HEK293 (cell line): ENCODE results near the gene CFAP299.

ENCODE experiments used
- CTCF ChIP-seq: fragments of 450-650 bp; formaldehyde crosslinking; IDR thresholded peaks from 2 replicates; pipeline ENCODE4 v1.5.1; 2016; ENCODE audit warnings: missing biosample characterization, missing genetic modification characterization
- HOXA7 ChIP-seq: sonication (generic); formaldehyde crosslinking; IDR thresholded peaks from 2 replicates; pipeline ENCODE4 v1.8.1; 2022; ENCODE audit warnings: missing genetic modification reagents, borderline replicate concordance
- KLF1 ChIP-seq: fragments of 450-650 bp; formaldehyde crosslinking; IDR thresholded peaks from 2 replicates; pipeline ENCODE4 v1.5.1; 2016; ENCODE audit warnings: missing biosample characterization, missing genetic modification characterization
- MYNN ChIP-seq: fragments of 450-650 bp; formaldehyde crosslinking; IDR thresholded peaks from 2 replicates; pipeline ENCODE4 v1.5.1; 2016; ENCODE audit warnings: missing biosample characterization, missing genetic modification characterization, borderline replicate concordance
- PATZ1 ChIP-seq: fragments of 450-650 bp; formaldehyde crosslinking; IDR thresholded peaks from 2 replicates; pipeline ENCODE4 v1.5.1; 2016; ENCODE audit warnings: missing biosample characterization, missing genetic modification characterization
- PRDM4 ChIP-seq: fragments of 450-650 bp; formaldehyde crosslinking; IDR thresholded peaks from 2 replicates; pipeline ENCODE4 v1.5.1; 2017; ENCODE audit warnings: missing biosample characterization, missing genetic modification characterization
- SETDB1 ChIP-seq: IDR thresholded peaks from one replicate; pipeline ENCODE4 v1.6.1; 2017; ENCODE audit warnings: mild to moderate bottlenecking, low read length, moderate library complexity, mixed read lengths; ENCODE audit not compliant: insufficient read length
- YY1 ChIP-seq: fragments of 450-650 bp; formaldehyde crosslinking; IDR thresholded peaks from 2 replicates; pipeline ENCODE4 v1.5.1; 2018; ENCODE audit warnings: missing biosample characterization, missing genetic modification characterization
- ZBTB10 ChIP-seq: fragments of 450-650 bp; formaldehyde crosslinking; IDR thresholded peaks from 2 replicates; pipeline ENCODE4 v1.5.1; 2016; ENCODE audit warnings: missing biosample characterization, missing genetic modification characterization
- ZFP37 ChIP-seq: fragments of 450-650 bp; formaldehyde crosslinking; IDR thresholded peaks from 2 replicates; pipeline ENCODE4 v1.5.1; 2016; ENCODE audit warnings: missing biosample characterization, missing genetic modification characterization
- ZNF121 ChIP-seq: fragments of 450-650 bp; formaldehyde crosslinking; IDR thresholded peaks from 2 replicates; pipeline ENCODE4 v1.5.1; 2016; ENCODE audit warnings: missing biosample characterization, missing genetic modification characterization
- ZNF138 ChIP-seq: fragments of 450-650 bp; formaldehyde crosslinking; IDR thresholded peaks from 2 replicates; pipeline ENCODE4 v1.5.1; 2016; ENCODE audit warnings: missing biosample characterization, missing genetic modification characterization, borderline replicate concordance
- ZNF350 ChIP-seq: fragments of 450-650 bp; formaldehyde crosslinking; IDR thresholded peaks from 2 replicates; pipeline ENCODE4 v1.5.0; 2017; ENCODE audit warnings: missing biosample characterization, mild to moderate bottlenecking, missing genetic modification characterization
- ZNF580 ChIP-seq: fragments of 450-650 bp; formaldehyde crosslinking; IDR thresholded peaks from 2 replicates; pipeline ENCODE4 v1.5.1; 2016; ENCODE audit warnings: missing biosample characterization, missing genetic modification characterization

- TF ChIP-seq ZBTB10 (tag by site-specific recombination) (no peak), ZFP37 (tag by site-specific recombination) (no peak), CTCF (tag by site-specific recombination) (no peak), KLF1 (no peak), HOXA7 (CRISPR knock-in tag) (no peak), ZNF138 (tag by site-specific recombination) (no peak), PATZ1 (tag by site-specific recombination) (no peak), SETDB1 (no peak), PRDM4 (no peak), YY1 (tag by site-specific recombination) (no peak), MYNN (tag by site-specific recombination) (no peak), ZNF121 (tag by site-specific recombination) (no peak), ZNF350 (tag by site-specific recombination) (no peak), ZNF580 (tag by site-specific recombination) (no peak)
These were observed 404.8 kb downstream of the CFAP299 start for GRCh38 chr4:80740375-80740774.
